DMS53 treated with DMSO at 0.1 percent for 48 hours (cell line): Measurements from ENCODE around the gene VPS35L.
A peak's percentile ranks its signal among the peaks of the same experiment; 100 is the strongest.

ENCODE experiments used
- DNase-seq: peaks from one replicate; lab custom pipeline; 2025; ENCODE audit not compliant: unreplicated experiment; lab: John Stamatoyannopoulos, UW

VPS35L gene

GRCh38 chr16:19691161-19691711, 135.7 kb downstream of the VPS35L start:
- DNase-seq, result no peak

GRCh38 chr16:19694989-19695388, 139.5 kb downstream of the VPS35L start:
- no peak for DNase-seq

- DNase-seq, result peak; percentile 4
These were observed 140.8 kb downstream of the VPS35L start for GRCh38 chr16:19696328-19696727.

GRCh38 chr16:19696961-19697360, 141.5 kb downstream of the VPS35L start:
- DNase-seq, result no peak

GRCh38 chr16:19697756-19698318, 142.3 kb downstream of the VPS35L start:
- DNase-seq, result no peak

GRCh38 chr16:19698480-19699465, 143.3 kb downstream of the VPS35L start:
- no peak for DNase-seq

- DNase-seq, result no peak
These were observed 144.0 kb downstream of the VPS35L start for GRCh38 chr16:19699472-19699871.

- DNase-seq, result peak; percentile 49
These were observed 144.8 kb downstream of the VPS35L start for GRCh38 chr16:19700319-19700781.

- no peak for DNase-seq
These were observed 145.6 kb downstream of the VPS35L start for GRCh38 chr16:19701091-19701490.

- no peak for DNase-seq
These were observed 147.8 kb downstream of the VPS35L start for GRCh38 chr16:19703172-19703889.

- DNase-seq, result no peak
These were observed 149.0 kb downstream of the VPS35L start for GRCh38 chr16:19704321-19705145.

- DNase-seq, result no peak
These were observed 149.6 kb downstream of the VPS35L start for GRCh38 chr16:19705146-19705501.

GRCh38 chr16:19705843-19706242, 150.3 kb downstream of the VPS35L start:
- DNase-seq, result no peak

- DNase-seq, result no peak
These were observed 151.3 kb downstream of the VPS35L start for GRCh38 chr16:19706846-19707245.

- DNase-seq, result no peak
These were observed 152.2 kb downstream of the VPS35L start for GRCh38 chr16:19707569-19708295.

GRCh38 chr16:19708296-19709205, 153.0 kb downstream of the VPS35L start:
- DNase-seq, result no peak

GRCh38 chr16:19709381-19710136, 154.1 kb downstream of the VPS35L start:
- no peak for DNase-seq
